Body of pancreas (tissue), 4 donors: ENCODE measurements around the gene OR10G4.

Source experiments
- POLR2A ChIP-seq, 3 donors: fragments of 450-650 bp; IDR thresholded peaks; one replicate each; pipeline ENCODE4 v1.6.1; 2016; ENCODE audit warnings: antibody characterized with exemption in 3 of 3, mild to moderate bottlenecking in 2 of 3
- TF ChIP-seq, protein P1 (sequence below), 7 experiments: fragments of 450-650 bp in 4 of 7; fragments of 200-600 bp in 3 of 7; sonication (generic) in 3 of 7; IDR thresholded peaks; one replicate each; pipeline ENCODE4 v1.5.1; 2016 to 2019; ENCODE audit warnings: antibody characterized with exemption in 7 of 7

DNA sequence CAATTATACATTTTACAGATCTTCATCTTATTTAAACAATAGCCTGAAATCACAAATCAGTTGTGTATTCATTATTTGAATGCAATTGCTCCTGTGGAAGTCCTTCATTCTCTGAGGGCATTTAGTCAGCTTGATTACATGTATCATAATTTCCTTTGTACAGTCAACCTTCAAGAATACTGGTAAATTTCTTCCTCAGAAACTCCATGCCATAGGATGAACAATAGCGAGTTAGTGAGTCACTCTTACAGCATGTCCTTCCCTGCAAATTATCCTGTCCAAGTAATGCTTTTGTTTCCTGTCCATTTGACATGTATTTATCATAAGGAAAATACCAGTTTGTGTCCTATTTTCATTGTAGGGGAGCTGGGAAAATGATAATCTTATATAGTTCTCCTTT, 39.0 kb upstream of the OR10G4 start:
- TF ChIP-seq POLR2A (IDR thresholded peaks at IDR 0.05), result no peak
- TF ChIP-seq, protein P1, sequence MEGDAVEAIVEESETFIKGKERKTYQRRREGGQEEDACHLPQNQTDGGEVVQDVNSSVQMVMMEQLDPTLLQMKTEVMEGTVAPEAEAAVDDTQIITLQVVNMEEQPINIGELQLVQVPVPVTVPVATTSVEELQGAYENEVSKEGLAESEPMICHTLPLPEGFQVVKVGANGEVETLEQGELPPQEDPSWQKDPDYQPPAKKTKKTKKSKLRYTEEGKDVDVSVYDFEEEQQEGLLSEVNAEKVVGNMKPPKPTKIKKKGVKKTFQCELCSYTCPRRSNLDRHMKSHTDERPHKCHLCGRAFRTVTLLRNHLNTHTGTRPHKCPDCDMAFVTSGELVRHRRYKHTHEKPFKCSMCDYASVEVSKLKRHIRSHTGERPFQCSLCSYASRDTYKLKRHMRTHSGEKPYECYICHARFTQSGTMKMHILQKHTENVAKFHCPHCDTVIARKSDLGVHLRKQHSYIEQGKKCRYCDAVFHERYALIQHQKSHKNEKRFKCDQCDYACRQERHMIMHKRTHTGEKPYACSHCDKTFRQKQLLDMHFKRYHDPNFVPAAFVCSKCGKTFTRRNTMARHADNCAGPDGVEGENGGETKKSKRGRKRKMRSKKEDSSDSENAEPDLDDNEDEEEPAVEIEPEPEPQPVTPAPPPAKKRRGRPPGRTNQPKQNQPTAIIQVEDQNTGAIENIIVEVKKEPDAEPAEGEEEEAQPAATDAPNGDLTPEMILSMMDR (IDR thresholded peaks at IDR 0.05), result no peak
